HG02938 (cell line): ENCODE measurements around the gene COQ5.
A peak's percentile ranks its signal among the peaks of the same experiment; 100 is the strongest.
"Not testable (repeated sequence)": the region's sequence is repeated elsewhere in the genome, so short reads cannot be mapped to it uniquely, and the experiment has no call there.

ENCODE experiments used
- ATAC-seq: cut with Tn5 transposase; IDR thresholded peaks from one replicate; pipeline ENCODE4 v1.9.1; 2021; ENCODE audit warnings: mild to moderate bottlenecking, moderate library complexity; ENCODE audit not compliant: unreplicated experiment

COQ5 gene

GRCh38 chr12:120528861-120529525, at the start of gene COQ5:
Gene COQ5, minus strand, starts transcription at chr12:120529158. Its CDS starts 17 bp downstream, at chr12:120529141.
- ATAC-seq: peak; percentile 67

- no peak for ATAC-seq
Measured at GRCh38 chr12:120574106-120574505, 45.1 kb upstream of the COQ5 start.

- no peak for ATAC-seq
Measured at GRCh38 chr12:120573560-120573959, 44.6 kb upstream of the COQ5 start.

GRCh38 chr12:120571299-120571698, 42.3 kb upstream of the COQ5 start:
- no peak for ATAC-seq

- ATAC-seq: no peak
Measured at GRCh38 chr12:120563495-120563894, 34.5 kb upstream of the COQ5 start.

GRCh38 chr12:120562906-120563305, 33.9 kb upstream of the COQ5 start:
- no peak for ATAC-seq

- ATAC-seq: no peak
Measured at GRCh38 chr12:120557589-120557988, 28.6 kb upstream of the COQ5 start.

GRCh38 chr12:120554678-120555077, 25.7 kb upstream of the COQ5 start:
- no peak for ATAC-seq

- ATAC-seq: no peak
Measured at GRCh38 chr12:120546050-120546386, 17.1 kb upstream of the COQ5 start.

- ATAC-seq: no peak
Measured at GRCh38 chr12:120544691-120545090, 15.7 kb upstream of the COQ5 start.

- ATAC-seq: no peak
Measured at GRCh38 chr12:120542166-120542565, 13.2 kb upstream of the COQ5 start.

GRCh38 chr12:120540445-120540844, 11.5 kb upstream of the COQ5 start:
- no peak for ATAC-seq

GRCh38 chr12:120539303-120539702, 10.3 kb upstream of the COQ5 start:
- no peak for ATAC-seq

- no peak for ATAC-seq
Measured at GRCh38 chr12:120538281-120539156, 9.6 kb upstream of the COQ5 start.

- no peak for ATAC-seq
Measured at GRCh38 chr12:120537856-120538220, 8.9 kb upstream of the COQ5 start.

- ATAC-seq: no peak
Measured at GRCh38 chr12:120536064-120536791, 7.3 kb upstream of the COQ5 start.

- peak; percentile 27 for ATAC-seq
Measured at GRCh38 chr12:120534703-120535655, 6.0 kb upstream of the COQ5 start.

GRCh38 chr12:120534203-120534702, 5.3 kb upstream of the COQ5 start, which contains the start of gene RNF10:
Gene RNF10, plus strand, starts transcription at chr12:120534356. Its CDS starts 456 bp downstream, at chr12:120534812.
- ATAC-seq: peak; percentile 61

- no peak for ATAC-seq
Measured at GRCh38 chr12:120532701-120533238, 3.8 kb upstream of the COQ5 start.

- ATAC-seq: not testable (repeated sequence)
Measured at GRCh38 chr12:120530418-120530761, 1.4 kb upstream of the COQ5 start.
